ENCODE data around the gene RNF126.

- no peak for TF ChIP-seq CTCF (conservative IDR thresholded peaks at IDR 0.05; ENCODE audit: low read depth in 2 of 2)
- TF ChIP-seq POLR2AphosphoS5 (IDR thresholded peaks at IDR 0.05; ENCODE audit: low read depth) = no peak
- TF ChIP-seq EZH2 (IDR thresholded peaks at IDR 0.05; ENCODE audit: low read depth, unreplicated experiment) = no peak
- no peak for TF ChIP-seq STAT1 (IDR thresholded peaks at IDR 0.05; ENCODE audit: unreplicated experiment)
- no peak for TF ChIP-seq JUNB (IDR thresholded peaks at IDR 0.05; ENCODE audit: unreplicated experiment)
- no peak for TF ChIP-seq EZH2phosphoT487 (IDR thresholded peaks at IDR 0.05; ENCODE audit: unreplicated experiment)
Measured at GRCh38 chr19:644363-644762, 18.7 kb downstream of the RNF126 start.
